Thoracic aorta (tissue), 2 donors: Measurements from ENCODE around the gene COLGALT1. TPM values are rescaled to one million over a fixed set of nuclear protein-coding genes. Genes with fewer than 3 reads are reported as not detected.
"Not testable (repeated sequence)": the region's sequence is repeated elsewhere in the genome, so short reads cannot be mapped to it uniquely, and the experiment has no call there.

ENCODE experiments used
- ATAC-seq: fragments of 150-250 bp; one replicate; pipeline ENCODE4 v1.8.0; 2017; ENCODE audit warnings: low read depth; ENCODE audit not compliant: insufficient number of reproducible peaks, low FRiP score
- DNase-seq: peaks from one replicate; pipeline ENCODE4 v3.0.0-alpha.2; 2020; ENCODE audit warnings: low spot score
- H3K27ac ChIP-seq, 2 donors: fragments of 200-600 bp; sonication (generic); 1 replicate in 1 of 2; 2 replicates in 1 of 2; pipeline ENCODE4 v1.5.1; 2016; ENCODE audit warnings: mild to moderate bottlenecking in 2 of 2, moderate library complexity in 2 of 2
- H3K27me3 ChIP-seq: fragments of 200-600 bp; sonication (generic); replicated peaks from 2 replicates; pipeline ENCODE4 v1.6.0; 2016; ENCODE audit warnings: mild to moderate bottlenecking; ENCODE audit not compliant: insufficient read depth
- H3K36me3 ChIP-seq: fragments of 200-600 bp; sonication (generic); one replicate; pipeline ENCODE4 v1.5.1; 2016
- H3K4me1 ChIP-seq, 2 donors: fragments of 200-600 bp; sonication (generic); 1 replicate in 1 of 2; 2 replicates in 1 of 2; pipeline versions ENCODE4 v1.5.1 to v1.6.0; 2016; ENCODE audit warnings: low read depth in 2 of 2, mild to moderate bottlenecking in 1 of 2; ENCODE audit not compliant: control insufficient read depth in 1 of 2
- H3K4me3 ChIP-seq: fragments of 200-600 bp; sonication (generic); 2 replicates; pipeline ENCODE4 v1.5.1; 2016; ENCODE audit warnings: mild to moderate bottlenecking
- H3K9me3 ChIP-seq: fragments of 200-600 bp; sonication (generic); 2 replicates; pipeline ENCODE4 v1.5.1; 2016
- total RNA-seq, 2 donors: library from RNA; depleted of rRNA; stranded (reverse); fragments of >200 nt; gene quantifications; one replicate each; pipeline versions ENCODE4 v1.1.0 to v1.2.3, GENCODE V29; 2016
- TF ChIP-seq, protein P1 (sequence below): fragments of 200-600 bp; sonication (generic); IDR thresholded peaks from one replicate; pipeline ENCODE4 v1.5.1; 2019; ENCODE audit warnings: antibody characterized with exemption

Gene COLGALT1
- total RNA-seq, 2 donors from 2014 or later, result 73.7 to 94.1 TPM

DNA sequence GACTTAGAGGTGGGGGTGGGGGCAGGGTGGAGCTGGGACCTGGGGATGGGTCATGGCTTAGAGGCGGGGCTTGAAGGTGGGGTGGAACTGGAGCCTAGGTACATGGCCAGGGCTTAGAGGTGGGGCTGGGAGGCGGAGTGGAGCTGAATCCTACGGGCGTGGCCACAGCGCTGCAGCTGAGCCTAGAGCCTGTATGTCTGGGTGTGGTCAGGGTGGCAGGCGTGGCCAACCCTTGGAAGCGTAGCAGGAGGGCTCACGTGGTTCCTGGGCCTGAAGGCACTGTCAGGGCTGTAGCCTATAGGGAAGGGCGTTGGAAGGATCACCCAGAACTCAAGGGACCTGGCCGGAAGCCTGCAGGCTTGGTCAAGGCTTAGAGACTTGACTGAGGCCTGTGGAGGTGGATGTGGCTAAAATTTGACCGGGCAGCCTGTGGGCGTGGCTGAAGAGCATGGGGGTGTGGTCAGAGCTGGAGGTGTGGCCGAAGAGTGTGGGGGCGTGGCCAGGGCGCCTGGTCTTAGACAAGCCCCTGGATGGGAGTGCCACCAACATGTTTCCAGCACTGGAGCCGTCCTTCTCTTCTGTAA is 24.3 kb downstream of the COLGALT1 start:
- ATAC-seq (no peak), DNase-seq (no peak)
- Histone ChIP-seq H3K36me3 (peaks cover 41% of the 10 kb centered on the region), H3K27me3 (no peaks in the 10 kb centered on the region), H3K4me3 (no peak overlapping the region), H3K27ac (no peak overlapping the region), H3K4me1 (no peaks in the 10 kb centered on the region), H3K9me3 (no peaks in the 10 kb centered on the region)
- TF ChIP-seq, protein P1, sequence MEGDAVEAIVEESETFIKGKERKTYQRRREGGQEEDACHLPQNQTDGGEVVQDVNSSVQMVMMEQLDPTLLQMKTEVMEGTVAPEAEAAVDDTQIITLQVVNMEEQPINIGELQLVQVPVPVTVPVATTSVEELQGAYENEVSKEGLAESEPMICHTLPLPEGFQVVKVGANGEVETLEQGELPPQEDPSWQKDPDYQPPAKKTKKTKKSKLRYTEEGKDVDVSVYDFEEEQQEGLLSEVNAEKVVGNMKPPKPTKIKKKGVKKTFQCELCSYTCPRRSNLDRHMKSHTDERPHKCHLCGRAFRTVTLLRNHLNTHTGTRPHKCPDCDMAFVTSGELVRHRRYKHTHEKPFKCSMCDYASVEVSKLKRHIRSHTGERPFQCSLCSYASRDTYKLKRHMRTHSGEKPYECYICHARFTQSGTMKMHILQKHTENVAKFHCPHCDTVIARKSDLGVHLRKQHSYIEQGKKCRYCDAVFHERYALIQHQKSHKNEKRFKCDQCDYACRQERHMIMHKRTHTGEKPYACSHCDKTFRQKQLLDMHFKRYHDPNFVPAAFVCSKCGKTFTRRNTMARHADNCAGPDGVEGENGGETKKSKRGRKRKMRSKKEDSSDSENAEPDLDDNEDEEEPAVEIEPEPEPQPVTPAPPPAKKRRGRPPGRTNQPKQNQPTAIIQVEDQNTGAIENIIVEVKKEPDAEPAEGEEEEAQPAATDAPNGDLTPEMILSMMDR, result no peak

DNA sequence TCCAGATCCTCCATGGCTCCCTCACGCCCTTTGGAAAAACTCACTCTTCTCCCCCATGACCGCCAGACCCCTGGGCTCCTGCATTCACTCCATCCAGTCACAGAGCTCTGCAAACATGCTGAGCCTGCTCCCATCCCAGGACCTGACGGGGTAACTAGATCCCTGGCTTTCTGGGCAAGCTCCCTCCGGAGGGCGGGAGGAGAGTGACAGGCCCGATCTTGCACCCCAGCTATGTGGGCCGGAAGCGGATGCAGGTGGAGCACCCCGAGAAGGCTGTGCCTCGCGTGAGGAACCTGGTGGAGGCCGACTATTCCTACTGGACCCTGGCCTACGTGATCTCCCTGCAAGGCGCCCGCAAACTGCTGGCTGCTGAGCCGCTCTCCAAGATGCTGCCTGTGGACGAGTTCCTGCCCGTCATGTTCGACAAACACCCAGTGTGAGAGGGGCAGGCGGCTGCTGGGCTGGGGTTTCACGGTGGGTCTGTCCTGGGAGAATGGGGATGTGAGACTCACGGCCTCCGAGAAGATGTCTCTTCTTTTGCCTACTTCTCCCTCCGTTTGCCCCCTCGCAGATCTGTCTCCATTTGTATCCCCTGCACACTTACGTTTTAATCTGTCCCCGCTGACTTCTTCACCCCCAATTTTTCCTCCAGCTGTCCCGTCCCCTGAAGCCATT is 25.2 kb downstream of the COLGALT1 start:
- no peak overlapping the region for H3K27ac ChIP-seq
- DNase-seq (no peak), ATAC-seq (no peak)
- no peaks in the 10 kb centered on the region for H3K9me3 ChIP-seq
- no peak overlapping the region for H3K4me3 ChIP-seq
- peaks cover 37% of the 10 kb centered on the region for H3K36me3 ChIP-seq
- TF ChIP-seq, protein P1, result no peak
- H3K4me1 ChIP-seq, result no peaks in the 10 kb centered on the region
- H3K27me3 ChIP-seq, result no peaks in the 10 kb centered on the region

DNA sequence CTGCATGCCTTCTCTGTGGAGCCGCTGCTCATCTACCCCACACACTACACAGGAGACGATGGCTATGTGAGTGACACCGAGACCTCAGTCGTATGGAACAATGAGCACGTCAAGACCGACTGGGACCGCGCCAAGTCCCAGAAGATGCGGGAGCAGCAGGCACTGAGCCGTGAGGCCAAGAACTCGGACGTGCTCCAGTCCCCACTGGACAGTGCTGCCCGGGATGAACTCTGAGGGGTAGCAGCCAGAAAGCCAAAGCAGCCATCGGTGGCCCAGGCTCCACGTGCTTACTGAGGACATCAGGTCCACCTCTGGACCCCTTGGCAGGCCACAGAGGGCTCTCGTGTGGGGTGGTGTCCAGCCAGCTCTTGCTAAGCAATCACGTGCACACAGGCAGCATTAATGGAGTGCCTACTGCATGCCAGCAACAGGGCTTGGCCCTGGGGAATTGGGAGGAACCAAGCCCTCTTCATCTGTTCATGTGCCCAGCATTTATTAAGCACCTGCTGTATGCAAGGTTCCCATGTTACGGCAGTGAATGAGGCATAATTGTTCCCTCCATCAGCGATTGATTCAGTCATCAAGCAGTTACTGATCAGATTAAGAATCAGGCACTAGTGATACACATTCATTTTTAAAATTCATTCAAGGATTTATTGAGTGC is 25.9 kb downstream of the COLGALT1 start:
- Histone ChIP-seq H3K4me3 (no peak overlapping the region), H3K36me3 (peaks cover 30% of the 10 kb centered on the region), H3K4me1 (no peaks in the 10 kb centered on the region), H3K27me3 (no peaks in the 10 kb centered on the region), H3K9me3 (no peaks in the 10 kb centered on the region), H3K27ac (no peak overlapping the region)
- ATAC-seq, result no peak
- TF ChIP-seq, protein P1, result no peak
- DNase-seq, result no peak

DNA sequence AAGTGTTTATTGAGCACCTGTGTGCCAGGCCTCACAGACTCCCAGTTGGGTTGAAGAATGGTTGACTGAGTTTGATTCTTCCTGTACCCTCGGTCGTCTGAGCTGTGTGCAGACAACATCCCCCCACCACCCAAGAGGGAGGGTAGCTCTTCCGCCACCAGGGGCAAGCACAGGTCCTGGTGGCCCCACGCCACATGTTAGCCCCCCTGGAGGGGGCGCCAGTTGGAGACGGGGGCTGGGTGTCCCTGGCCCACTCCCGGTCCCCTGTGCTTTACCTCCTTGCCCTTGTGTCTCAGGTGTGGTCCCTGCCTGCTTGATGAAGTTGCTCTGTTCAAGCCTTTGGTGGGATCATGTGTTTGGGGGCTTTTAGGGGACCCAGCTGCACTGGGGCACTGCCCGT is 27.2 kb downstream of the COLGALT1 start:
- DNase-seq, result no peak
- H3K9me3 ChIP-seq, result no peaks in the 10 kb centered on the region
- no peak overlapping the region for H3K27ac ChIP-seq
- H3K27me3 ChIP-seq, result no peaks in the 10 kb centered on the region
- TF ChIP-seq, protein P1, result no peak
- H3K36me3 ChIP-seq, result peaks cover 27% of the 10 kb centered on the region
- H3K4me1 ChIP-seq, result no peaks in the 10 kb centered on the region
- no peak overlapping the region for H3K4me3 ChIP-seq
- ATAC-seq, result no peak

DNA sequence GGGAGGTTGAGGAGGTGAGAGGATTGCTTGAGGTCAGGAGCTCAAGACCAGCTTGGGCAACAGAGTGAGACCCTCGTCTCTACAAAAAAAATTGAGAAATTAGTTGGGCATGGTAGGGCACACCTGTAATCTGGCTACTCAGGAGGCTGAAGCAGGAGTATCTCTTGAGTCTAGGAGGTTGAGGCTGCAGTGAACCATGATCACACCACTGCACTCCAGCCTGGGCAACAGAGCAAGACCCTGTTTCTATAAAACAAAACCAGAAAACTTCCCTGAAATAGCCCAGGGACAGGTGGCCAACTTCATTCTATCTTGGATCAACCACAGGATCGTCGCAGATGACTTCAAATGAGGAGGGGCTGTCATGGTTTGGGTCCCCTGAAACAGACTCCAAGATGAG is 28.7 kb downstream of the COLGALT1 start:
- H3K27ac ChIP-seq, result no peak overlapping the region
- H3K4me3 ChIP-seq, result no peak overlapping the region
- H3K27me3 ChIP-seq, result no peaks in the 10 kb centered on the region
- H3K4me1 ChIP-seq, result no peaks in the 10 kb centered on the region
- peaks cover 19% of the 10 kb centered on the region for H3K36me3 ChIP-seq
- TF ChIP-seq, protein P1, result no peak
- no peaks in the 10 kb centered on the region for H3K9me3 ChIP-seq
- DNase-seq (no peak), ATAC-seq (no peak)

DNA sequence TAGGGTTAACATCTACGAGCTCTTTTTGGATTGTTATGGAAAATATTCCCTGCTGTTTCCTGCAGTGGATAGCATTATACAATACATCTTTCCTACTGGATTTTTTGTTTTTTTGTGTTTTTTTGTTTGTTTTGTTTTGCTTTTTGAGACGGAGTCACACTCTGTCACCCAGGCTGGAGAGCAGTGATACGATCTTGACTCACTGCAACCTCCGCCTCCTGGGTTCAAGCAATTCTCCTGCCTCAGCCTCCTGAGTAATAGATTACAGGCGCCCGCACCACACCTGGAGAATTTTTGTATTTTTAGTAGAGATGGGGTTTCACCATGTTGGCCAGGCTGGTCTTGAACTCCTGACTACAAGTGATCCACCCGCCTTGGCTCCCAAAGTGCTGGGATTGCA is 29.9 kb downstream of the COLGALT1 start:
- not testable (repeated sequence) for H3K4me1 ChIP-seq, H3K27me3 ChIP-seq, H3K9me3 ChIP-seq, H3K27ac ChIP-seq, H3K4me3 ChIP-seq, DNase-seq, ATAC-seq
- H3K36me3 ChIP-seq, result peaks cover 19% of the 10 kb centered on the region
